IPS-NIHi7 (cell line): Measurements from ENCODE around the gene TROAP.

Source experiments
- DNase-seq: peaks from one replicate; pipeline ENCODE4 v3.0.0; 2012; ENCODE audit warnings: mixed read lengths; ENCODE audit errors: extremely low spot score

TROAP gene

DNA sequence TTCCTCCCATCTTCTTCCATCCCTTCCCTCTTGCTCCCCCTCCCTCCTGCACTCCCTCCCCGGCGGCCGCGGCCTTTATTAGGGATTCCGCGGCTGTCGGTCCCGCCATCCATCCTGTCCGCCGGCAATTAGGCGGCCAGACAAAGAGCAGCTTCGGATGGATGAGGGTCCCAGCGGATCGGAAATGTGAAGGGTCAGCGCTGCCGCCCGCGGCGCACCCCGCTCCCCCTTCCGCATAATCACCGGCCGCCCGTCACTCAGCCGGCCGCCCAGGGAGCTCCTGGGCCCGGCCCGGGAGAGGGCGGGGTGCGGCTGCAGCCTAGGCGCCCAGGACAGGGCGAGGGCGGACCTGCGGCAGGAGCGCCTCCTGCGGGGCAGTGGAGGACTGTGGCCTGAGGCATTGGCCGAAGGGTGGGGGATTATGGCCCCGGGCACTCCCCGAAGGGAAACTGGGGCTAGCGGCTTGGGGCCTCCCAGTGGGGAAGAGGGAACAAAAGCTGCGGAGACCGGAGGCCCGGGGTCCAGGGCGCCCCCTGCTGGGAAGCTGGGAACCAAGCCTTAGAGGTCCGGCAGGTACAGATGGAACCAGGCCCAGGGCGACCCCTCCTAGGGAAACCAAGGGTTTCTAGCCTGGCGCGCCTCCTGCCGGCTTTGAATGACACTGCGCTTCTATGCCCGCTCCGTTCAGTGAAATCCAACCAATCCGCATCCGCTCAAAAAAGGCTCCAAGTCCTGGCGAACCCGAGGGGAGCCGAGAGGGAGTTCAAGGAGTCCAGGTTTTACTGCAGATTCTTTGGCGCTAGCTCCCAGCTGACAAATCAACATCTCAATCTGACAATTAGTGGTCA lies 19.2 kb downstream of the TROAP start:
- peak; percentile 89 for DNase-seq

DNA sequence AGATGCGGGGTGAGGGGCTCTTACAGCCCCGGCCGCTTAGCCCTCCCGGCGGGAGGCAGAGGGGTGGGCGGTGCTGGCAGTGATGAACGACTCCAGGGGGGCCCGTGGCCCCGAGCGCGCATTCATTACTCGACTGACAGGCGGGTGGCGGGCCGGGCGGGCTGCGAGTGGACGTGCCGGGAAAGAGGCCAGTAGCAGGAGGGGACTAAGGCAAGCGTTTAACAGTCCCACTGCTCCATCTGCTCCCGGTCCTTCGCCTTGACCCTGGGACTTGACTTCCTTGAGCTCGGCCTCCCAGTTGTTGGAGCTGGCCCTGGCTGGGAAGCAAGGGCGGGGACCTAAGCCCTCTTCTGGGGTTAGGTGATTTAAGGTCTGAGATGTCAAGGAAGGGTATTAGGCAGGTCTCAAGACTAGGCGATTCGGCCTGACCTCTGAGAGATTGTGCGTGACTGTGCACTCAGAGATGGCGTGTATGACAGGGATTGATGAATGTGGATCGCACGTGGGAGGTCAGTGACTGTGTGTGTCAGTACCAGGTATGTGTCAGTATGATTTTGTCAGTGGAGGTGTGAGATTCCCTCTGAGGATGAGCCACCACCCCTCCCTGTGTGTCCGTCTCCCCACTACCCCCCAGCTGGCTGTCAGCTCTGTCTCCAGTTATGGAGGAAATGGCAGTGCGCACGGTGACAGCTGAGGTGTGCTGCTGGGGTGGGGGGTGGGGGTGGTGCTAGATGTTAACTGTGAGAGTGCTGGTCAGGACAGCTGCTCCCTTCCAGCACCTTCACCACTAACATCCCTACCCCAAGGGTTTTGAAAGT lies 20.1 kb downstream of the TROAP start:
- no peak for DNase-seq

DNA sequence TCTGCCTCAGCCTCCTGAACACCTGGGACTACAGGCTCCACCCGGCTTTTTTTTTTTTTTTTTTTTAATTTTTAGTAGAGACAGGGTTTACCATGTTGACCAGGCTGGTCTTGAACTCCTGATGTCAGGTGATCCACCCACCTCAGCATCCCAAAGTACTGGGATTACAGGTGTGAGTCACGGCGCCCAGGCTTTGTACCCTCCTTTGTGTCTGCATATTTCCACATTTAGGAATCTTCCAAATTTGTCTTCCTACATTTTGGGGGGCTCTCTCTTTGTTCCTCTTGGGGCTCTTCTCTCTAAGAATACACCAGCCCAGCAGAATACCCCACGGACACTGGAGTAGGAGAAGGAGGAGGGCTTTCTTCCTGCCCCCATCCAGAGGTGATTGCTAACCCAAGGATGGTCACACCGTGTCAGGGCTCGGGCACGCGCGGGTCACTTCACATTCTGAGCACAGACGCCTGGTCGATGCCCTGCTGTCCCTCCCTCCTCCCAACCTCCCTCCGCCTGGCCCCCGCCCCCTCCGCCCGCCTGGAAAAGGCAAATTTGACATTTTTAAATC lies 21.5 kb downstream of the TROAP start:
- DNase-seq = no peak

DNA sequence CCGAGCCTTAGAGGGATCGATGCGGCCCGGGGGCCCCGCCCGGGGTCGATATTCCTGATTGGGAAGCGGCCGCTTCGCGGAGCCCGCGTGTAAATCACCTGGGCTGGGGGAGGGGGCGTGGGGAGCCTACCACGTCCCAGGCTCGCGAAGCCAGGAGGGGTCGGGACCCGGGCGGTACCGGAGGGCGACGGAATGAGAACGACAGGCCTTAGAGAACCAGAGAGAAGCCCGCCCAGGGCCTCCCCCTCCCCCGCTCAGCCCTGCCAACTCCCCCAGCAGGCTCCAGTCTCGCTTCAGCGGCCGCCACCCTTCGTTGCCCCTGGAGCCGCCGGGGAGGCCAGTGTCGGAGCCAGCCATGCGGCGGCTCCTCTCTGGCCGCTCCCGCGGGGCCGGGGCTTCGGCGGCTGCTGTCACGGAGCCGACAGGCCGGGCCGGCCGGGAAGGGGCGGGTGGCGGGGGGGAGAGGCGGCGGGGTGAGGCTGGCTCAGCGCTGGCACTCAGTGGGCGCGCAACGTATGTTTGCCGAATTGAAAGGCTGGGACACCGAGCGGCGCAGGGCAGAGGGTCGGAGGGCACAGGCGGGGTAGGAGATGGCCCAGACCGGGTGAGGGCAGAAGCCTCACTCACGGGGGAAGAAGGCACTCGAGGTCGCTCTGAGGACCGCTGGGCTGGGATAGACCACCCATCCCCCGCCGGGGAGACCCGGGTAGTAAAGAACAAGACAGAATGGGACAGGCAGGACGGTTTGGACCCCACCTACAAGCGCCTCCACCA lies 22.2 kb downstream of the TROAP start:
- no peak for DNase-seq

DNA sequence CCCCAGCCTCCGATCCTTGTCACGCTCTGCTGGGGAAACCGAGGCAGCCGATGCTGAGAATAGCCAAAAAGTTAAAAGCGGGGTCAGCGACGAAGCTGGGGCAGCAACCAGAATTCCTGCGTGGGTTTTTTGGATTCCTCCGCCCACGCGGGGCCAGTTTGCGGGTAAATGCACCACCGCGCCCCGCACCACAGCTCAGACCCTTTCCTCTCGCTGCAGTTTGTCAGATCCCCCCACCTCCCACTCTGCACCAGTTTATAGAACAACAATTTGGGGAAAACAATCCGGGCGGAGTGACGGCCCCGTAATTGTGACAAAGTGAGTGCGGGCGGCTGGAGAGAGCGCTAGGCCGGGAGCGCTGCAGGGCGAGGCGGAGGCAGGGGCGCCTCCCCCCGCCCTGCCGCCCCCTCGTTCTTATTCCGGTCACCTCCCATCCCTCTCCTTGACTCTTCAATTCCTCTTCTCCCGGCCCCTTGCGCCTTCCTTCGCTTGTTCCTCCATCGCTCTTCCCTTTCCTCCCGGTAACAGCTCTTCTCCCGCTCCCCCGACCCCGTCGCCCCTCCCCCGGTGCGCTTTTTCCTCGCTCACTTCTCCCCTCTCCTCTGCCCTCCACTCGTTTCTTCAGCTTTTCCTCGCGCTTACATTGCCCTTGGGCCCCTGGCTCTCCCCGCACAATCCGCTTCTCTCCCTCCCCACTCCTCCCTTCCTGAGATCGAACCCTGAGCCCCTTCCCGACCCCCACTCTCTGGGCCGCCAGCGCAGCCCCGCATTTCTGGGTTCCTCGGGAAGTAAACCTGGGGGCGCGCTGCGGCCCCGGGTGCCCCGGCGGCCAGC lies 23.0 kb downstream of the TROAP start:
- no peak for DNase-seq

DNA sequence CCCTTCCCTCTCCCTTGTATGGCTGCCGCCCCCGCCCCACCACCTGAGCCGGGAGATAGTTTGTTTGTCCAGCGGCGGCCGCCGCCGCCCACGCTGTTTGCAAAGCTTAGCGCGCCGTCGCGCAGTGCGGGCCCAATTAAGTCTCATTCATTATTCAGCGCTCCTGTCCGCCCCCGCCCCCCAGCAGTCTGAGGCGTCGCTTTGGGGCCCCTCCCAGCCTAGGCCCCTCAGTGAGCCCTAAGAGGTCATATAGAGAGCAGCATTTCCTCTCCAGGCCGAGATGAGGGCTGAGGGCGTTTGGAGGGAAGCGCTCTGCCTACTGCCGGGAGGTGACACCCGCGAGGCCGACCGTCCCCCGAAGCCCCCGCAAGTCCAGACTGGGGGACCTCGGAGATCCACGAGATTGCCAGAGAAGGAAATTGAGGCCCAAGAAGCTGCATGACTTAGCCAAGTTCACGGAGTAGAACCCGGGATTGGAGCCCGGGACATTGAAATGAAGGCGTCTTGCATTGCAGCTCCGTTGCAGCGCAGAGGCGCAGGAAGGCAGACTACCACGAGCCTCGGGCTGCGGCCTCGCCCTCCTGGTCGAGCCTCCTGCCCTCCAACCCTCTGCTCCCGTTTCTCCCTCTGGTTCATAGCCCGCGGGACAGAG lies 23.7 kb downstream of the TROAP start, which contains the start of gene DNAJC22:
Gene DNAJC22, plus strand, starts transcription at position 230 of the 652 bp plus-strand sequence. CDS start 1,985 bp downstream, outside the sequence.
- DNase-seq = no peak

DNA sequence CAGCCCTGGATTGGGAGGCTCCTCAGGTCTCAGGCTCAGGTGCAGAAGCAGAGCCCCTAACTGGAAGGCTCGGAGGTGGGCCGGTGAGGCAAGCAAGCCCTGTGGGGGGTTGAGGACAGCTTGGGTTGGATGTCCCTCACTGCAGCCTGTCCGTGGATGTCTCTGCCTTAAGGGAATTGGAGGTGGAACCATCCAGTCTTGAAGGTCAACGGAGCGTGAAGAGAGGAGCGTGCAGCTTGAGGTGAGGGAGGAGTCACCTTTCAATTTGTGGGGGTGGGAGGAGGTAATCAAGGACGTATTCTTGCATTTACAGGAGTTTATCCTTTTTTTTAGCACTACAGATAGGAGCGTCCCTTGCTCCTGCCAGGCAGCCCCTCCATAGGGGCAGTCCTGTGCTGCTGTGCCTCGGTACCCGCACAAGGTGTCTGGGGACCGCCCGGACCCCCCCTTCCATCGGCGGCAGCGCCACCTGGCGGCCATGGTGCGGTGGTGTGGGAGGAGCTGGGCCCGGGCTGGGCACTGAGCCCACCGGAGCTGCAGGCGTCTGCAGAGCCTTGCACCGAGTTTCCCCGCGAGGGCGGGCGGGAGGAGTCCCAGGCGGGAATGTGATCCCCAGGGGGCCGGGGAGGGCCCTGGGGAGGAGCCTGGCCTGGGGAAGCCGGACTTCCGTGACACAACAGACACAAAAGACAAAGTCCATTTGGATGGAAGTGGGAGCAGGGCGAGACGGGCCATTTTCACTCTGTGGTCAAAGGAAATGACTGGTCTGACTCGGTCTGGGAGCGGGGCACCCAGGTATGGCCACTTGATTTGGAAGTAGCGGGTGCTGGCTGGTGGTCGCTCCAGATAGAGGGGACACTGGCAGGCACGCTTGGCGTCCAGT lies 24.5 kb downstream of the TROAP start:
- DNase-seq = peak; percentile 90

DNA sequence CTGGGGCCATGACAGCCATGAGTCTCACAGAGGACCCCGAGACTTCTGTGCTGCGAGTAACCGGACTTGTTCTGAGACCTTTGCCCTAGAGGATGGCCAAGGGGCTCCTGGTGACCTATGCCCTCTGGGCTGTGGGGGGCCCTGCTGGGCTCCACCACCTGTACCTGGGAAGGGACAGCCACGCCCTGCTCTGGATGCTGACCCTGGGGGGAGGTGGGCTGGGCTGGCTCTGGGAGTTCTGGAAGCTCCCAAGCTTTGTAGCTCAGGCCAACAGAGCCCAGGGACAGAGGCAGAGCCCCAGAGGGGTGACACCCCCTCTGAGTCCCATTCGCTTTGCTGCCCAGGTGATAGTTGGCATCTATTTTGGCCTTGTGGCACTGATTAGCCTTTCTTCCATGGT lies 25.7 kb downstream of the TROAP start:
- no peak for DNase-seq

DNA sequence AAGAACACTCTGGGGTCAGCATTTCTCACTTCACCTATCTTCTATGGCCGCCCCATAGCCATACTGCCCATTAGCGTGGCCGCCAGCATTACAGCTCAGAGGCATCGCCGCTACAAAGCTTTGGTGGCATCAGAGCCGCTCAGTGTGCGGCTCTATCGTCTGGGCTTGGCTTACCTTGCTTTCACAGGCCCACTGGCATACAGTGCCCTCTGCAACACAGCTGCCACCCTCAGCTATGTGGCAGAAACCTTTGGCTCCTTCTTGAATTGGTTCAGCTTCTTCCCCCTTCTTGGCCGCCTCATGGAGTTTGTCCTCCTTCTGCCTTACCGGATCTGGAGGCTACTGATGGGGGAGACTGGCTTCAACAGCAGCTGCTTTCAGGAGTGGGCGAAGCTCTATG lies 26.2 kb downstream of the TROAP start:
- no peak for DNase-seq

DNA sequence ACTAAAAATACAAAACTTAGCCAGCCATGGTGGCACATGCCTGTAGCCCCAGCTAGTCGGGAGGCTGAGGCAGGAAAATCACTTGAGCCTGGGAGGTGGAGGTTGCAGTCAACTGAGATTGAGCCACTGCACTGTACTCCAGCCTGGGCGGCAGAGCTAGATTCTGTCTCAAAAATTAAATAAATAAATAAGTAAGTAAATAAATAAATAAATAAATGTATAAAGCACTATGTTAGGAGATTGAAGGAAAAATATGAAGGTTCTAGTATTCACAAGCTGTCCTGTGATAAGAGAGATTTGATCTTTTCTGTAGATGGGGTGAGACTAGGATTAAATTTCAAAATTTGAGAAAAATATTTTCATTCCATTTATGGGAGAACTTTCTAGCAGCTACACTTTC lies 29.3 kb downstream of the TROAP start:
- no peak for DNase-seq

DNA sequence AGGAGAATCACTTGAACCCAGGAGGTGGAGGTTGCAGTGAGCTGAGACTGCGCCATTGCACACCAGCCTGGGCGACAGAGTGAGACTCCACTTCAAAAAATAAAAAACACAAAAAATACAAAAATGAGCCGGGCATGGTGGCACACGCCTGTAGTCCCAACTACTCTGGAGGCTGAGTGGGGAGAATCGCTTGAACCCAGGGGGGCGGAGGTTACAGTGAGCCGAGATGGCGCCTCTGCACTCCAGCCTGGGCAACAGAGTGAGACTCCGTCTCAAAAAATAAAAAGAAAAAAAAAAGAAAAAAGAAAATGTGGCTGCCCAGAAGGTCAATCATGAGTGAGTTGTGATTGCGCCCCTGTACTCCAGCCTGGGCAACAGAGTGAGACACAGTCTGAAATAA lies 32.9 kb downstream of the TROAP start:
- no peak for DNase-seq

DNA sequence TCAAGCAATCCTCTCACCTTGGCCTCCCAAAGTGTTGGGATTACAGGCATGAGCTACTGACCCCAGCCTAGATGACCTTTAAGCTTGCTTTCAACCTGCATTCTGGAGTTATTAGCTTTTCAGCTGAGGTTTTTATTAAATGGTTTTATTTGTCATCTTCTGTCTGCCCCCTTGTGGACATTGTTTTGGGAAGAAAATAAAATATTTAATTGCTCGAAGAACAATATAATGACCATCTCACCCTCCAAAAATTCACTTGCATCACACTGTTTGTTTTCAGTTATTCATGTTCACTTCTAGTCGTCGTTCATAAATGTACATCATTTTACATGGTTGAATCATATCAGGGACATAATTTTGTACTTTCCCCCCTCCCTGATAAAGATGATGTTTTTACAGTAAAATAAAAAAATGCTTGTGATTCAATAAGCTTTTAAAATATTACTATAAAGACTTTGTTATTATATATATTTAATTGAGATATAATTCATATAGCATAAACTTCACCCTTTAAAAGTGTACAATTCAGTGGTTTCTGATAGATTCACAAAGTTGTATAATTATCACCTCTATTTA lies 34.1 kb downstream of the TROAP start:
- DNase-seq = no peak

DNA sequence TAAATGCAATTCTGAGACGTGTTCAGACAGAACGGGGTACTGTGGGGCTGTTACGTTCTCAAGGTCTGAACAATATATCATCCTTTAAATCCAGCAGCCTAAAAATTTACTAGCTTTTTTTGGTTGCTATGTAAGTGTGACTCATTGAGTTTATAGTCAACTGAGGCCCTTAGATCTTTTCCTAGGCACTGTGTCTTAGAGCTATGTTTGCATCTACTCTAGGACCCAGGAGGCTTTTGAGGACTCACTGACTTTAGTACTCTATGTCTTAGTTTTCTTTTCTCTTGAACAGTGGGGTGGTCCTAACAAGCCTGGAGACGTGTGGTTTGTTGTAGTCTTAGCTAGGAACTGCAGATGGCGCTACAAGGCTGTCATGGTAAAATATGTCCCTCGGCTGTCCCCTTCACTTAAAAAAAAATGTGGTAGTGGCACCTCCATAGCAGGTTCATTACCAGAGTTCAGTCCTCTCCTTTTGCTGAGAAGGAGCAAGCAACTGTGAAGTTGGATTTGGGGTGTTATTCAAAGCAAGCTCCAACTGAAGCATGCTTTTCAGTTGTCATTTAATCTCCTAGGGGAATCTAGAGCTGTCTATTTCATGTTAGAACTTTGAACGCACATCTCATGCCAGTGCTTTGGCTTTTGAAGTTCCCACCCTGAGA lies 35.6 kb downstream of the TROAP start:
- peak; percentile 72 for DNase-seq

DNA sequence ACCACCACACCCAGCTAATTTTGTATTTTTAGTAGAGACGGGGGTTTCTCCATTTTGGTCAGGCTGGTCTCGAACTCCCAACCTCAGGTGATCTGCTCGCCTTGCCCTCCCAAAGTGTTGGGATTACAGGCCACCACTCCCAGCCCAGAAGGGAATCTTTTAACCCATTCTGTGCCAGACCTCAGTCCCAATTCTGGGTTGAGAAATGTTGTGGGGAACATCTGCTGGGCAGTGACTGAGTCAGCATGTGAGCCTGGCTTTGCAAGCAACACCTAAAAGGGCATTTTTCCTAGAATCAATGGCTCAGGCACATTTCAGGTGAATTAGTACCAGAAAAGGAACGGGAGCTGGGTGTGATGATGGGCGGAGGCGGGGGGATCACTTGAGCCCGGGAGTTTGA lies 36.6 kb downstream of the TROAP start:
- DNase-seq = no peak

DNA sequence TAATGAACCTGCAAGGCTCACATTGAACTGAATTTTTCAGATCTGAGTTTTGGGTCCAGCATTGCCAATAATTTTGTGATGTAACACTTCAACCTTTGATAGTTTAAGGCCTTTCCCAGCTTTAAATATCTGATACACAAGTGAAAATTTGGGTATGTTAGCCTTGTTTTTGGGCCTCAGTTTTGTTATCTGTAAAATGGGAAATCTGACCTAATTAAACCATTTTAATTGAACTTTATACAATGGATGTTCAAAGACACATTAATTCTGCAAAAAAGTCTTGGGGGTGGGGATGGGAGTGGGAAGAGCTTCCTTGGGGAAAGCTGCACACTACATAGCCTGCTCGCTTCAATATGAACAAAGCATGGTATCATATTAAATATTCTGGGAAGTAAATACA lies 39.0 kb downstream of the TROAP start:
- DNase-seq = no peak

DNA sequence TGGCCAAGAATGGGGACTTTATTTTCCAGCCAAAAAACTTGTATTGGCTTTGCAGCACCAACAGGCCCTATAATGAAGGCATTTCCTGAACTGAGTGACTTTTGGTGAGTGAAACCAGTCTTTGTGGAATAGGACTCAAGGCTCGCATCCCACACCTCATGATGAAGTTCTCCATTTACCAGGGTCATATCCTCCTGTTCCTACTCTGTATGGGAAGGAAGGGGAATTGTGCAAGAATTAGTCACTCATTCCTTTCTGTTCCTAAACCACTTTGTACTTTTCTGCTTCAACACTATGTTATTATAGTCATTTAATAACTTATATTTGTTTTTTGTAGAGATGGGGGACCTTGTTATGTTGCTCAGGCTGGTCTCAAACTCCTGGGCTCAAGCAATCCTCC lies 41.9 kb downstream of the TROAP start:
- no peak for DNase-seq

DNA sequence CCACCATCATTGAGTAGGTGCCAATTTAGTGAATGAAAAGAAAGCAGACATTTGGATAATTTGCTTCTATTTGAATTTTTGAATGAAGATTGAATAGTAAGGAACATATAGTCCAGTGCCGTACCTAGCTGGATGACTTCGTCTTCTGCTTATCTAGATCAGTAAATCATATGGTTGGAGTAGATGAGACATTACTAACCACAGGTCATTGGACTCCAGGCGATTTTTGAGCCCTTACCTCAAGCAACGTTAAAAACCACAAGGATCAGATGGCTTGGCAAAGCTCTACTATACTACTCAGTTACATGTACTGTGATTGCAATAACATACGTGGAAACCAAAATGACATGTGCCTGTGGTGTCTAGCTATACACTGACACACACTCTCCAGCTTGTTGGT lies 42.5 kb downstream of the TROAP start:
- no peak for DNase-seq

DNA sequence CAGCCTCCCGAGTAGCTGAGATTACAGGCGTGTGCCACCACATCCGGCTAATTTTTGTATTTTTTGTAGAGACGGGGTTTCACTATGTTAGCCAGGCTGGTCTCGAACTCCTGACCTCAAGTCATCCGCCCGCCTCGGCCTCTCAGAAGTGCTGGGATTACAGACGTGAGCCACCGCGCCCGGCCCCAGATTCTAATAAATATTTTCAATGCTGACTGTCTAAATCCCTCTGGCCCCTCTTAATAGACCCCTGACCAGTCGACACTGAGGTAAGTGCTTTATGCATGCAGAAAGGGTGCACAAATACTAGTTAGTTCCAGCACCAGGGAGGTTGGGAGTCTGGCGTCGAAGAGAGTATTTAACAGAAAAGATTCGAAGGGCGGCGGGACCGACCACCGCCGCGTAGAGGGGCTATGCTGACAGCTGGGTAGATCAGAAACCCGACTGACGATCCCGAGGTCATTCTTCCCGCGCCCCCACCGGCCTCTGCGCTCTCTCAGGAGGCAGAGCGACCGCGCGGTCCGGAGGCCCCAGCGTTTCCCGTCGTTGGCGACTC lies 43.1 kb downstream of the TROAP start:
- DNase-seq = peak; percentile 57
